HL-60 (cell line): ENCODE data around the gene RNU6-8.

Source experiments
- DNase-seq, 2 experiments: peaks; one replicate each; pipeline ENCODE4 v3.0.0-alpha.2; 2010 to 2020; ENCODE audit warnings: low read depth in 1 of 2, low spot score in 1 of 2
- H3K27ac ChIP-seq: fragments of 250-450 bp; sonication (Bioruptor Pico); replicated peaks from 2 replicates; pipeline ENCODE4 v1.5.1; 2020; ENCODE audit warnings: mild to moderate bottlenecking, moderate library complexity
- H3K27me3 ChIP-seq: fragments of 250-450 bp; sonication (Bioruptor Pico); 2 replicates; pipeline ENCODE4 v1.5.1; 2021; ENCODE audit warnings: mild to moderate bottlenecking, moderate library complexity; ENCODE audit not compliant: insufficient read depth, poor library complexity, severe bottlenecking
- H3K4me3 ChIP-seq: replicated peaks from 2 replicates; pipeline ENCODE4 v1.5.1; 2011; ENCODE audit warnings: mild to moderate bottlenecking, control low read depth, low read length; ENCODE audit not compliant: insufficient read depth
- GABPA ChIP-seq: IDR thresholded peaks from 2 replicates; pipeline ENCODE4 v1.6.1; 2012; ENCODE audit warnings: low read depth
- POLR2AphosphoS5 ChIP-seq: IDR thresholded peaks from 2 replicates; pipeline ENCODE4 v1.6.1; 2012; ENCODE audit warnings: low read depth
- REST ChIP-seq: IDR thresholded peaks from 2 replicates; pipeline ENCODE4 v1.6.1; 2012; ENCODE audit warnings: low read depth; ENCODE audit not compliant: insufficient replicate concordance
- SPI1 ChIP-seq: IDR thresholded peaks from 2 replicates; pipeline ENCODE4 v1.6.1; 2012; ENCODE audit warnings: low read depth, mild to moderate bottlenecking, borderline replicate concordance
- TF ChIP-seq, protein P1 (sequence below): IDR thresholded peaks from one replicate; pipeline ENCODE4 v1.5.1; 2011; ENCODE audit warnings: low read length, control low read depth, inconsistent platforms; ENCODE audit not compliant: insufficient read depth

The RNU6-8 gene

DNA sequence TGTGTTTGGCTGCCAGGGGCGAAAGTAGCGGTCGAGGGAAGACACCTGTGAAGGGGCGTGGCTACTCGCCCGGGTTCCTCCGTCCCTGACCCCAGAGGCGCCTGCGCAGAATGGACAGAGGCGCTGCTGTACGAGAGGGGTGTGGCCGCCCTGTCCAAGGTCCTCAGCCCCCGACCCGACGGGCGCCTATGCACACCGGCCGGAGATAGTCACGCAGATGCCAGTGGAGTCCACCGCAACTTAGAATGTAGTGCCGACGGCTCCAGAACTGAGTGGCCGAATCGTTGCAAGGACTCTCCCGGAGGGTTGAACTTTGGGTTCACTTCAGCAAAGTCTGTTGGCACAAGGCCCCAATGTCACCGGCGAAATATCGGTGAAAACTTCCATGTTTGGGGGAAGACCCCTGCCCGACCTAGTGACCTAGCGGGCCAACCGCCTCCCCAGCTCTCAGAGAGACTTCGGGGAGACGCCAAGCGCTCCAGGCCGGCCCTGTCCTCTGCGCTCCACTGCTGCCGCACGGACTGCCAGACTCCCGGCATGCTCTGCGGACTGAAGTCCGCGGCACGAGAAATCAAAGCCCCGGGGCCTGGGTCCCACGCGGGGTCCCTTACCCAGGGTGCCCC is 1.8 kb downstream of the RNU6-8 start:
- H3K27ac ChIP-seq, result no peak overlapping the region
- no peak for TF ChIP-seq POLR2AphosphoS5
- peak; percentile 84 for TF ChIP-seq REST
- DNase-seq, result peak in 1 of 2 experiments; percentile 60
- H3K4me3 ChIP-seq, result peak overlapping the region; percentile 54
- no peaks in the 10 kb centered on the region for H3K27me3 ChIP-seq

DNA sequence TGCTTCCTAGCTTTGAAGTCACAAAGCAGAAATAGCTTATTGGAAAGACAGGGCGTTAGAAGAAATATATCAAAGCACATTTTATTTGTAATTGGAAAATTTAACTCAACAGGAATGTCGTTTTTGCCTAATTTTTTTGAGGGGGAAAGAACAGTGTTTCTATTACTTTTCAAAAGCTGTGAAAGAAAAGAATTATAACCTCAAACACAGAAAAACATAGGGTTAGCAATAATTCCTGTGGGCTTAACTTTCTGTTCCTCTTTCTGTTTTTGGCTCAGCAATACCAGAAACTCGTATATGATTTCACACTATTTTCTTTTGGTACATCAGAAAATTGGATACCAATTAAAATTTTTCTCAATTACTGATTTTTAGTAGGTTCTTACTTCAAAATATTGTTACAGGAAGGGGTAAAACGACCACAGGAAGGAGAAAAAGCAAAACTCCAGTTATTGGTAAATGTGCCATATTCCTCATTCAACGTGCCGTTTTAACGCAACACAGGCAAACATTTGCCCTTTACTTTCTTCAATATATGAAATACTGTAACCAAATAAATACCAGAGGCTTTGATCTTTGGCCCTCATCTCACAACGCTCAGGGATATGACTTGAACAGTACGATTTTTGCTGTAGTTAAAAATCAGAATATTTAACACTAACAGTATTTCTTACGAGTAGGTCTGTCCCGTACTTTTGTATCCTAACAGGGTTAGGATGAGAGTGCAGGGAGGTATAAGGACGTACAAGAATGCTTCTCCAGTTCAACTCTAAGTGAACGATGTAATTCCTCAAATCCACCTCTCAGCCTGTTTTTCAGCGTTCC is 2.5 kb downstream of the RNU6-8 start:
- TF ChIP-seq GABPA (no peak), SPI1 (peak; percentile 64)
- no peak for DNase-seq
- no peak overlapping the region for H3K27ac ChIP-seq

GRCh38 chr14:32197919-32198318 is 5.2 kb downstream of the RNU6-8 start:
- H3K27ac ChIP-seq, result no peak overlapping the region
- no peaks in the 10 kb centered on the region for H3K27me3 ChIP-seq
- TF ChIP-seq POLR2AphosphoS5 (no peak), REST (no peak), GABPA (no peak), SPI1 (no peak)
- TF ChIP-seq, protein P1, sequence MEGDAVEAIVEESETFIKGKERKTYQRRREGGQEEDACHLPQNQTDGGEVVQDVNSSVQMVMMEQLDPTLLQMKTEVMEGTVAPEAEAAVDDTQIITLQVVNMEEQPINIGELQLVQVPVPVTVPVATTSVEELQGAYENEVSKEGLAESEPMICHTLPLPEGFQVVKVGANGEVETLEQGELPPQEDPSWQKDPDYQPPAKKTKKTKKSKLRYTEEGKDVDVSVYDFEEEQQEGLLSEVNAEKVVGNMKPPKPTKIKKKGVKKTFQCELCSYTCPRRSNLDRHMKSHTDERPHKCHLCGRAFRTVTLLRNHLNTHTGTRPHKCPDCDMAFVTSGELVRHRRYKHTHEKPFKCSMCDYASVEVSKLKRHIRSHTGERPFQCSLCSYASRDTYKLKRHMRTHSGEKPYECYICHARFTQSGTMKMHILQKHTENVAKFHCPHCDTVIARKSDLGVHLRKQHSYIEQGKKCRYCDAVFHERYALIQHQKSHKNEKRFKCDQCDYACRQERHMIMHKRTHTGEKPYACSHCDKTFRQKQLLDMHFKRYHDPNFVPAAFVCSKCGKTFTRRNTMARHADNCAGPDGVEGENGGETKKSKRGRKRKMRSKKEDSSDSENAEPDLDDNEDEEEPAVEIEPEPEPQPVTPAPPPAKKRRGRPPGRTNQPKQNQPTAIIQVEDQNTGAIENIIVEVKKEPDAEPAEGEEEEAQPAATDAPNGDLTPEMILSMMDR, result no peak
- no peak overlapping the region for H3K4me3 ChIP-seq
- DNase-seq, result no peak

More for the DNA sequence above, 2.5 kb downstream of the RNU6-8 start:
- Histone ChIP-seq H3K4me3 (peak overlapping the region; percentile 54), H3K27me3 (no peaks in the 10 kb centered on the region)

DNA sequence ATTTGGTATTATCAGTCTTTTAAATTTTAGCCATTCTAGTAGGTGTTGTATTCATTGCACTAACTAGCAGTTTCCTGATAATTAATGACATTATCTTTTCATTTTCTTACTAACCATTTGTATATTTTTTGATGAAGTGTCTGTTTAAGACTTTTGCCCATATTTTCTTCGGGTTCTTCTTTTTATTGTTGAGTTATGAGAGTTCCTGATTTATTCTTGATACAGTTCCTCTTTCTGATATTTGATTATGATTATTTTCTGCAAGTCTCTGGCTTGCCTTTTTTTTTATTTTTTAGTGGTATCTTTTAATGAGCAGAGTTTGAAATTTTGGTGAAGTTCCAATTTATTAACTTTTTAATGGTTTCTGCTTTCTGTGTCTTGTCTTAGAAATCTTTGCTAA is 7.4 kb downstream of the RNU6-8 start:
- no peak for TF ChIP-seq GABPA
- TF ChIP-seq, protein P1, result no peak
- no peak for TF ChIP-seq POLR2AphosphoS5
- 0 out of 2 replicates have a peak, but pooled peaks have one; percentile 34 for TF ChIP-seq SPI1
- no peak for TF ChIP-seq REST
- H3K27ac ChIP-seq, result no peak overlapping the region
- DNase-seq, result no peak
- H3K27me3 ChIP-seq, result no peaks in the 10 kb centered on the region
- H3K4me3 ChIP-seq, result no peak overlapping the region
